HEK293T (cell line): ENCODE data around the gene ALDH3A2.

ENCODE experiments used
- BHLHE40 ChIP-seq: fragments of 450-650 bp; IDR thresholded peaks from 2 replicates; pipeline ENCODE4 v1.6.1; 2016; ENCODE audit warnings: mild to moderate bottlenecking, moderate library complexity, borderline replicate concordance
- CTBP1 ChIP-seq: fragments of 450-650 bp; IDR thresholded peaks from 2 replicates; pipeline ENCODE4 v1.6.1; 2016; ENCODE audit warnings: borderline replicate concordance
- FOXM1 ChIP-seq: fragments of 450-650 bp; IDR thresholded peaks from 2 replicates; pipeline ENCODE4 v1.6.1; 2017; ENCODE audit warnings: mild to moderate bottlenecking, borderline replicate concordance
- L3MBTL2 ChIP-seq: fragments of 450-650 bp; conservative IDR thresholded peaks from 2 replicates; pipeline ENCODE4 v1.6.1; 2016; ENCODE audit warnings: mild to moderate bottlenecking
- SP1 ChIP-seq: fragments of 450-650 bp; IDR thresholded peaks from 2 replicates; pipeline ENCODE4 v1.6.1; 2017
- SUZ12 ChIP-seq: fragments of 450-650 bp; IDR thresholded peaks from 2 replicates; pipeline ENCODE4 v1.6.1; 2016; ENCODE audit warnings: mild to moderate bottlenecking

- no peak for TF ChIP-seq SP1
- no peak for TF ChIP-seq SUZ12
- no peak for TF ChIP-seq FOXM1
- TF ChIP-seq BHLHE40 = no peak
- no peak for TF ChIP-seq CTBP1
- TF ChIP-seq L3MBTL2 = no peak
Measured at GRCh38 chr17:19621697-19622096, 26.9 kb upstream of the ALDH3A2 start.
